GM18951 (cell line): ENCODE results near the gene BRCA1.

ENCODE experiments used
- POLR2A ChIP-seq: IDR thresholded peaks from 4 replicates; pipeline ENCODE4 v1.6.1; 2011; ENCODE audit warnings: mild to moderate bottlenecking; ENCODE audit not compliant: insufficient read length, insufficient read depth; ENCODE audit errors: extremely low read depth
- in situ Hi-C: fragments of 300-500 bp; cut with MboI; formaldehyde crosslinking; loops from one replicate; pipeline ENCODE4 v1.12.0; 2022; ENCODE audit warnings: low sequenced_read_pairs, mixed read lengths, inconsistent platforms; ENCODE audit not compliant: unreplicated experiment

The BRCA1 gene

DNA sequence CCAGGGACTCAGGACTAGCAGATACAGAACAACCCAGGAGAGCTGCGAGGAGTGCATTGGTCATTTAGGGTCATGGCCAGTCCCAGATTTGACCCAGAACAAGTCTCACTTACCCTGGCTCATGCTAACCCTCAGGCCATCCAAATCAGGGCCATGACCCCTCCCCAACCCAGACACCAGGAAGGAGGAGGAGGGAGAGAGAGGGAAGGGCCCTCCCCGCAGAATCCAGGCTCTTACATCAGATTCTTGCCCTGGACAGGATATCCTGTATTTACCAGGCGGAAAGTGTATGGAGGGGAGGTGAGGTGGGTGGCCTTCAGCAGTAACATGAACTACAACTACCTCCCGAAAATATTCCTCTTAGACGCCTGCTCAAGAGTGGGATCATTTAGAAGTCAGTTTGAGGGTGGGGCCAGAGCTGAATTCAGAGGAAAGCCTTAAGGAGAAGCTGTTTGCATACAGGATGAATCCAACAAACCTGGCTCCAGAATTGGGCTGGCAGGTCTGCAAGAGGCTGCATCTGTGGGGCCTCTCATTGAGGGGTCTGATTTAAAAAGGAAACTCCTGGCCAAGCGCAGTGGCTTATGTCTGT is 105.0 kb downstream of the BRCA1 start:
- no peak for TF ChIP-seq POLR2A
- in situ Hi-C loops = no loop called here

DNA sequence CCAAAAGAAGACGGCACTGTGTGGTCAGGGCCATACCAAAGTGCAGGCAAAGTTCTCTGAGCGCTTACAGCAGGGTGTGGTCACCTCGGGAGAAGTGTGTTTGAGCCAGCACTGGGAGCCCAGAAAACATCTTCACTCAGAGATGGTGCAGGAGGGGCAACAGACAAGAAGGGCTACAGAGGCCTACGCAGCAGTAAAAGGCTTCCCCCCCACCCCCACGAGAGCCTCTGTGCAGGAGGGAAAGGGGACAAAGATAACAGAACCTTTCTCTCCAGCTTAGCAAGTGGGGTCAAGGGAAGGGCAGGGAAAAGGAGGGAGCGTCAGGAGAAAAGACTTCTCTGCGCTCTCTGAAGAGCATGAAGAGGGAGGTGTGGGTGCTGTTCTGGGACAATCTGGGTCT is 105.7 kb downstream of the BRCA1 start:
- no peak for TF ChIP-seq POLR2A
- in situ Hi-C loops = no loop called here

DNA sequence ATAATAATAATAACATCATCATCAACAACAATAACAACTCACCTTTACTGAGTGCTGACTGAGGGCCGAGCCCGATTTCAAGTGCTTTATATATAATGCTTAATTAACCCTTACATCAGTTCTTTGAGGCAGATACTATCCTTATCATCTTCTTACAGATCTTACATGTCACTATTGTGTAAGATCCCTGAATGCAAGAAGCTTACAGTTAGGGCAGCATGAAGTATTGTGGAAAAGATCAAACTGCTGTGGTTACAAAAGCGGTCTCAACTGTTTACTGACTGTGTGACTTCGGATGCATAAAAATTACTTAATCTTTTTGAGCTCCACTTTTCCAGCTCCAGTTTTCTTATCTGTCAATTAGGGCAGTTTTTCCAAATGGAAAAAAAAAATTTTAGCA is 106.2 kb downstream of the BRCA1 start:
- in situ Hi-C loops = no loop called here
- no peak for TF ChIP-seq POLR2A

DNA sequence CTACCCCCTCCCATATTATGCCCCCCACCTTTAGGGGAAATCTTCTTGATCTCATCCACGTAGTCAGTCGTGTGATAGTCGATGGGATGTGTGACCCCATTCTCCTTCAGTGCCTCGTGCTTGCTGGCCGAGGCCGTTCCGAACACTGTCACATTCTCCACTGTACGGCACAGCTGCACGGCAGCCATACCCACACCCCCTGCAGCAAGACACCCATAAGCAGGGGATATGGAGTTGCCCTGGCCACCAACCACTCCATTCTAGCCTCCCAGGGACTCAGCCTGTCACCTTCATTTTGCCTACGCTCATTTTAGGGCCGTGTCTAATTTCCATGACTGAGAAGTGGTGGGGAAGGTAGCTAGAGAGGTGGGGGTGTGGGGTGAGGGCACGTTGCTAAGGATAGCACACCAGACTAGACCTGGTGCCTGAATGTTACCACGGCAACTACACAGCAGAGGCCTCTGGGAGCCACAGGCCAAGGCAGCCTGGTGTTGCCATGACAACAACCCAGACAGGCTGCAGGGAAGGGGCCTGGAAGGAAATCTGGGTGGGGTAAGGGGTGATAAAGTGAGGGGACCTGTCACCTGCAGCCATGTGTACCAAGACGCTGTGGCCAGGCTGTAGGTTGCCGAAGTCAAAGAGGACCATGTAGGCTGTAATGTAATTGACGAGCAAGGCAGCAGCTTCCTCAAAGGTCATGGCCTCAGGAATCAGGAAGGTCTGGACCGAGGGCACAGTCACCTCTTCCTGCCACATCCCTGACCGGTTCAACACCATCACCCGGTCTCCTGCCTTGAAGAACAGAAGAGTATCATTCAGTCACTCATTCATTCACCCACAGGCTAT is 106.9 kb downstream of the BRCA1 start:
- in situ Hi-C loops = no loop called here
- no peak for TF ChIP-seq POLR2A

DNA sequence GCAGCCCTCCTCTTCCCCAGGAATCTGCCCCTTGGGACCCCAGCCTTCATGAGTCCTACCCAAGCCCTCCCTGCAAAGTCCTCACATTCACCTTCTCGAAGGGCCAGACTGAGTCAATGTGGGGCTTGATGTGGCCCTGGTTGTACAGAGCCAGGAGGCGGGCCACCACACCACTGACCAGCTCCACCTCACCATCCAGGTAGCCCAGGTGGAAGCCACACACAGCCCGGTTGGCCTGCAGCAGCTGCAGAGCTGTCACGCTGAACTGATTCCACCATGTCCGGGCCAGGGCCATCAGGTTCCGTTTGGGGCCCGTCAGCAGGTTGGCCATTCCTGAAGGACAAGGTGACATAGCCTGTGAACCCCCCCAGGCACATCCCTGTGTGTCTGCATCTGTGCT is 108.9 kb downstream of the BRCA1 start:
- in situ Hi-C loops = no loop called here
- no peak for TF ChIP-seq POLR2A

DNA sequence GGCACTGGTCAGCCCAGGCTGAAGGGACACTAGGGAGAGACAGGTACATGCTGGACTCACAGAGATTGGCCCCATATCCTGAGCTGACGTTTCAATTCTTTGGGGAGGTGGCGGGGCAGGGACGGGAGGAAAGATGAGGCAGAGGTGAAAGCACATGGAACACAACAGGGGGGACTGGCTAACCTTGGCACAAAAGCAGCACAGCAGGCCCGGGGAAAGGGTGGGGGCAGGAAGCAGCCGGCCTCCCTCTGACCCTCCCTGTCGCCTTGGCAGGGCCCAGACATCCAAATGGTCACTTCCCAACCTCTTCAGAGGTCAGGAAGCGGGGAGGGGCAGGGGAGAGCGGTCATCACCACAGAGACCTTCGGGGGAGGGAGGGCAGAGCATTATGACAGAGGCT is 109.6 kb downstream of the BRCA1 start:
- TF ChIP-seq POLR2A = no peak
- in situ Hi-C loops = no loop called here

DNA sequence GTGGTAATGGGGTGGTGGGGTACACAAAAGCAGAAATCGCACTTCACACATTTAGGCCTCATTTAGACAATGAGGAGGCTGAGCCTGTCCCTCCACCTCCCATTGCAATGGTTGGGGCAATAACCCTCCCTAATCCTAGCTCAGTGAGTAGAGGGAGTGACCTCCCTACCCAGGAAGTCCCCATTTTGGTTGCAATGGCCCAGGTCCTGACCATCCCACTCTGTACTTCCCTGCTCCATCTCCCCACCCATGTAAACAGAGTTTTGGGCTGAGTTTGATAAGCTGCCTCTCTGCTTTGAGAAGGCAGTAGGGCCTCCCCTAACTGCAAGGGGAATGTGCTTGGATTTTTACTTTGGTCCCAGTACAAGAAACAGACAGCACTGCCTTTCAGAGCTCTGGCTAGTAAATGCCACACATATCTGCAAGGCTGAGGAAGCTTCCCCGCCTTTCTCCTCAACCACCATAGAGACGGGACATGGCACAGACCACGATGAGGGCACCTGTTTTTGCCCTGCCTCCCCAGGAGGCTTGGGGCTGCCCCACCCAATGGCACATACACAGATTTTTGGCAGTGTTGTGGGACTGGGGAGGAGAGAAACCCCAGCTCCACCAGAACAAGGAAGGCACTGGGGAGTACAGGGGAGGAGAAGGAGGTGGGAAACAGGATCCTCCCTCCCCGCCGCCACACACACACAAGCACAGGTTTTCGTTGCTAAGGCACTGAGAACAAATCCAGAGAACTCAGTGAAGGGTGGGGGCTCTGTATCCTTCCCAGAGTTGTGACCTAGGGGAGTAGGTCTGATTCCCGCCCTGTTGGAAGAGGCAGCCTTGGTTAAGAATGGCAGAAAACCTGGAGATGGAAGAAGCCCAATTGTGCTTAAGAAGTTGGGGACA is 110.3 kb downstream of the BRCA1 start:
- in situ Hi-C loops = no loop called here

DNA sequence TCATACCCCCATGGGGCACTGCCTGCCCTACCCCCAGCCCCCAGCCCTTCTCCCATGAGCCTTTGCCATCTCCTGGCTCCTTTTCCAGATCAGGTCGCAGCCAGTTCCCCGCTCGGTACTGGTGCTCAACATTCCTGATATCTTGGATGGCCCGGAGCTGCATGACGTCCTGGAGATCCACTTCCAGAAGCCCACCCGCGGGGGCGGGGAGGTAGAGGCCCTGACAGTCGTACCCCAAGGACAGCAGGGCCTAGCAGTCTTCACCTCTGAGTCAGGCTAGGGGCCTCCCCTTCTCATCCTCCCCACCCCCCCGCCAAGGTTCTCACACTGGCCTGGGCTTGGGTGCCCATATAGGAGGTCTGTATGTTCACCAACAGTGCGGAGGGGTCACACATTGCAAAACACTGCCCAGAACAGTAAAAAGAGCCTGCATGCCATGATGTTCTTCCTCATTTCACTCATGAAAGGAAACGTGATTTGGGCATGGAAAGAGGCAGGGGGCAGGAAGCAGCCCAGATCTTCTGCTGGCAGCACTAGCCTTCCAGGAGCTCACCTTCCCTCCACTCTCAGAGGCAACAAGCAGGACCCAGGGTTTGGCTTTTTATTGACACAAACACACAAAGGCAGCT is 111.0 kb downstream of the BRCA1 start:
- no peak for TF ChIP-seq POLR2A
- in situ Hi-C loops = no loop called here

More for the DNA sequence above, 110.3 kb downstream of the BRCA1 start:
- TF ChIP-seq POLR2A = no peak

DNA sequence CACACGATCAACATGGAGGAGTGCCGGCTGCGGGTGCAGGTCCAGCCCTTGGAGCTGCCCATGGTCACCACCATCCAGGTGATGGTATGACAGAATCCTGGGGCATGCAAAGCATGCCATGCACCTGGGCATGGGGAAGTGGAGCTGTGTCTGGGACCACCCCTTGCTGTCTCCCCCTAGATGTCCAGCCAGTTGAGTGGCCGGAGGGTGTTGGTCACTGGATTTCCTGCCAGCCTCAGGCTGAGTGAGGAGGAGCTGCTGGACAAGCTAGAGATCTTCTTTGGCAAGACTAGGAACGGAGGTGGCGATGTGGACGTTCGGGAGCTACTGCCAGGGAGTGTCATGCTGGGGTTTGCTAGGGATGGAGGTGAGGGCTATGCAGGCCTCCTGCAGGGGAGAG is 111.9 kb downstream of the BRCA1 start:
- TF ChIP-seq POLR2A = no peak
- in situ Hi-C loops = no loop called here

DNA sequence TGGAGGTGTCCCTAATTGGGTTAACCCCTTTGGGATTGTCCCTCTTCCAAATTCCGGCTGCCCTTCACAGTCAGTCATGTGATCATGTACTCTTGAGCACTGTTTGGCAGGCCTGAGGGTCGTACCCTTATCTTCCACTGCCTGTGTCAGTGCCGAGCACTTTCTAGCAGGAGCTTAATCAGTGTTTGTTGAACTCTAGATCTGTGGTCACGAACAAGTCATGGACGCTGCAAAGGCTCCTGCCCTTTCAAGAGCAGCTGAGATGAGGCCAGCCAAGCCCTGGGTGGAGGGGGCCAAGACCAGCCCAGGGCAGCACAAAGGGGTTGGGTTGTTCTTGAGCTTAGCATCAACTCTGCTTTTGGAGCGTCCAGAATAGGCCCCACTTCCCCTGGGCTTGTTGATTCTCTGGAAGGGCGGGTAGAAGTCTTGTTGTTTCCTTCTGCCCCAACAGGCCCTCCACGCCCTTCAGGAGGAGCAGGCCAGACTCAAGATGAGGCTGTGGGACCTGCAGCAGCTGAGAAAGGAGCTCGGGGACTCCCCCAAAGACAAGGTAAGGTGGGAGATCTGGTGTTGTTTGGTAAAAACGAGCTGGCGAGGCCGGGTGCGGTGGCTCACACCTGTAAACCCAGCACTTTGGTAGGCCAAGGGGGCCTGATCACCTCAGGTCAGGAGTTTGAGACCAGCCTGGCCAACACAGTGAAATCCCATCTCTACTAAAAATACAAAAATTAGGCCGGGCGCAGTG is 113.3 kb downstream of the BRCA1 start:
- in situ Hi-C loops = no loop called here
- no peak for TF ChIP-seq POLR2A

DNA sequence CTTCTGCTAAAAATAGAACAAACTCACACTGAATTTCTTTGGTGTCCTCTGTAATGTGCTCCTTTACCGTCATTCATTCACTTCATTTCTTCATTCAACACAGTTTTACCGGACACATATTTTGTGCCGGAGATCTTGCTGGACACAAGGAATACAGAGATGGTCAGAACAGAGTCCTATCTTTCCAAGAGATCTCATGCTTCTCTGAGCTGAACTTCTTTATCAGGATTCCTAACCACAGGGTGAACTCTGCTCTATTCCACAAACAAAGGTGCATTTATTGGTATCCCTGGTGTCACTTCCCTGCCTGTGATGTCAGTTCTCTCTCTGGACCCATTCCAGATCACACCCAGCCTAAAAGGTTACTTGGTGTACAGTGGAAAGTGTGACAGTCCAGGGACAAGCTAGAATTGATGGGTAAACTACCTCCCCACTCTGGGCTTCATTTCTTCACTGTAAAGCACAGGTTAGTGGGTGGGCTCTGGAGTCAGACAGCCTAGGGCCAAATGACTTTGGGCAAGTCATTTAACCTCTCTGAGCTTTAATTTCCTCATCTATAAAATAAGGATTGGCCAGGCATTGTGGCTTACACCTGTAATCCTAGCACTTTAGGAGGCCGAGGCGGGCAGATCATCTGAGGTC is 114.4 kb downstream of the BRCA1 start:
- TF ChIP-seq POLR2A = no peak
- in situ Hi-C loops = no loop called here

DNA sequence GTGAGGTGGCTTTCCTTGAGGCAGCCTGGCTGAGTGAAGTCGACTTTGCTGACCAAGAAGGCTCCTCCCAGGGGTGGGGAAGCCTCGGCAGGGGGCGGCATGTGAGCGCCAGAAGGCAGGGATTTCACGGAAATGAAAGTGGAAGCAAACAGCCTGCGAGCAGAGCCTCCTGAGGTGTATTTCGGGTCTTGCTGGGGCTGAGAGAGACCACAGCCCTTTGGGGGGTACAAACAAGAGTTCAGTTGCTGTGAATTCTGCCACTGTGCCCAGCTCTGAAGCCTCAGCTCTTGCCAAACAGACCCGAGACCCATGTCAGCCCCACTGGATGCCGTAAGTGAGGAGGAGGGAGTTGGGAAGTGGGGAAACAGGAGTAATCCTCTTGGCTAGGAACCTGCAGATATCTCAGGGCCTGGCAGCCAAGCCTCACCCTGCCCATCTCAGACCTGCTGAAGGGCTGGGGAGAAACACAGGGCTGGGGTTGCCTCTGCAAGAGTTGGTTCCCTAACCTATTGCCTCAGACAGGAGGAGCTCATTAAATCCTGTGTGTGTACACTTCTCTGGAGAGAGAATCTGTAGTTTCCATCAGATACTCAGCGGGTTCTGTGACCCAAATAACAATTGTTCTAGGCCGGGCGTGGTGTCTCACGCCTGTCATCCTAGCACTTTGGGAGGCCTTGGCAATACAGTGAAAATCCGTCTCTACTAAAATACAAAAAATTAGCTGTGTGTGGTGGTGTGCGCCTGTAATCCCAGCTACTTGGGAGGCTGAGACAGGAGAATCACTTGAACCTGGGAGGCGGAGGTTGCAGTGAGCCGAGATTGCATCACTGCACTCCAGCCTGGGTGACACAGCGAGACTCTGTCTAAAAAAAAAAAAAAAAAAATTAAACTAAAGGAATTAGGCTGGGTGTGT is 118.3 kb downstream of the BRCA1 start, which contains the start of gene IFI35:
TSS of gene IFI35 (plus strand) at position 146 of the 913 bp plus-strand sequence. CDS start at position 310, 164 bp downstream.
- peak; percentile 76 for TF ChIP-seq POLR2A
- in situ Hi-C loops = no loop called here
